ENCODE measurements around the gene METTL1.
"Not testable (repeated sequence)": the region's sequence is repeated elsewhere in the genome, so short reads cannot be mapped to it uniquely, and the experiment has no call there.

The METTL1 gene

DNA sequence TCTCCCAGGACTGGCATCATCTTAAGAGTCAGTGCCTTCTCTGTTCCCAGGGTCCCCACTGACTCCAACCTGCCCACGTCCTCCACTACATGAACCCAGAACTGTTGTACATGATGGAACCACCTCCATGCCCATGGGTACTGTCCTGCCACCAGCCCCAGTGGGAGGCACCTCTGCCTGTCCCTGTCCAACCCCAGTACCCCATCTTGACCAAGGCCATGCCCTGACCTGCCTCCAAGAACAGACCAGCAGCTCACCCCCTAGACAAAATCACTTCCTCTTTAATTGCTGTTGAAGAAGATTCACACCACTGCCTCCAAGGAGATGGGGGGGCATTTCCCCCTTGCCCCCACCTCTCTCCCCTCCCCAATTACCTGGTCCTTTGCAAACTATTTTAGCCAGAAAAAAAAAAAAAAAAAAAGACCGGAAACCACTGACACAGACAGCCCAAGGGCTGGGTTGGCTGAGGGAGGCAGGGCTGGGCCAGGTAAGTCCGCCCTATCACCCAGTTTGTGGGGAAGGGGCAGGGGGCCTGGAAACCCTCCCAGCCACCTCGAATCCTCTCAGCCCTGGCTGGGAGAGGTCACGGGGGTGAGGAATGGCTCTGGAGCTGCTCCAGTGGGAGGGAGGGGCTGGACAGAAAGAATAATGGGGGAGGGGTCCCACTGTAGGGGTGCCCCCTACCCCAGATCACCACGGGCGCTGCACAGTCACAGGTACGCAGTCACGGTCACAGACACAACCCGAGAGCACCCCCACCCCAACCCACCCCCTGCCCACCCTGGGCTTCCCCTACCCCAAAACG lies 46.8 kb downstream of the METTL1 start:
- Histone ChIP-seq H3K4me1 (ENCODE audit: control insufficient read depth, insufficient read depth, low read length) (no peaks in the 10 kb centered on the region), H3K27me3 (ENCODE audit: control insufficient read depth, insufficient read depth, low read length, poor library complexity, severe bottlenecking) (peaks cover 70% of the 10 kb centered on the region), H3K4me3 (ENCODE audit: insufficient read depth, low read depth, low read length) (no peak overlapping the region), H3K27ac (ENCODE audit: insufficient read depth, low read depth, low read length, poor library complexity, severe bottlenecking) (no peak overlapping the region), H3K36me3 (ENCODE audit: control insufficient read depth, insufficient read depth, low read length) (no peaks in the 10 kb centered on the region), H3K9me3 (ENCODE audit: control insufficient read depth, low read length) (no peaks in the 10 kb centered on the region)
- 72 to 73% methylated on average over 7 to 10 of the region's 11 CpGs for WGBS, 2 experiments

DNA sequence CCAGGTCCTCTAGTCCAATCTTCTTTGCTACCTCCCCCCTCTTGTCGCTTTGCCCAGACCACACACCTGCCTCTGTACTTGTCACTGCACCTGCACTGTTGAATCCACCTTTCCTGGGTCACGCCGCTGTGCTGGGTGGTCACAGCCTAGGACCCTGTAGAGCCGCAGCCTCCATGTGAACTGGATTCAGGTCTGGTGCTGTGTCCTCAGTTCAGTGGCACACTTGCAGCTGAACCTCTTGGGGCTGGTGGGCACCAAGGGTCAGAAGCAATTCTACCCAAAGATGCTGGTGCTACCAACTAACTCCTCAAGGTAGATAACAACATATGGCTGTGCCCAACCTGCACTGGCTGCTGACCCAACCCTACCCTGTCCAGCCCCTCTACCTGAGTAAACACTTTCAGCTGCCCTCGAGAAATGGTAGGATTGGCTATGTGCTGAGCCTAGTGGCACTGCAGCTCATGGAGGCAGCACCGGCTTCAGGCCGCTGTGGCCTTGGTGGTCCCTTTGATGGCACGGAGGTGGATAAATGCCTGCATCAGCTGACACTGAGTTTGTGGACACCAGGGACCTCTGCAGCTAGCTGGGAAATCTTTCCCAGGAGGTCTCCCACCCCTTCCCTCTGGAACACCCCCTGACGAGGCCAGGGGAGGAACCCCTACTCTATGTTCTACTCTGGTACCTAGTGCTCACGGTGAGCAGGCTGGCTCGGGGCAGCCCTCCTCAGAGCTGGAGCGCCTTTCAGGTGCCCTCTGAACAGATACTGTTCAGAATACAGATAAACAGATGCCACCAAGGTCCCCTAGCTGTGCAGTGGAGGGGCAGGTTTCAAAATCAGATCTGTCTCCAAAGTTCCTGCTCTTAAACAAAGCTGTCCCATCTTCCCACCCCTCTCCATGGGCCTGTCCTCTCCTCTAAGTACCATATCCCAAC lies 47.6 kb downstream of the METTL1 start:
- no peaks in the 10 kb centered on the region for H3K9me3 ChIP-seq (ENCODE audit: control insufficient read depth, low read length)
- no peak overlapping the region for H3K4me3 ChIP-seq (ENCODE audit: insufficient read depth, low read depth, low read length)
- H3K27ac ChIP-seq (ENCODE audit: insufficient read depth, low read depth, low read length, poor library complexity, severe bottlenecking): no peak overlapping the region
- WGBS, 2 experiments: 83 to 87% methylated on average over 12 of the region's 12 CpGs
- H3K36me3 ChIP-seq (ENCODE audit: control insufficient read depth, insufficient read depth, low read length): peaks cover 4% of the 10 kb centered on the region
- H3K4me1 ChIP-seq (ENCODE audit: control insufficient read depth, insufficient read depth, low read length): no peaks in the 10 kb centered on the region
- H3K27me3 ChIP-seq (ENCODE audit: control insufficient read depth, insufficient read depth, low read length, poor library complexity, severe bottlenecking): peaks cover 61% of the 10 kb centered on the region

DNA sequence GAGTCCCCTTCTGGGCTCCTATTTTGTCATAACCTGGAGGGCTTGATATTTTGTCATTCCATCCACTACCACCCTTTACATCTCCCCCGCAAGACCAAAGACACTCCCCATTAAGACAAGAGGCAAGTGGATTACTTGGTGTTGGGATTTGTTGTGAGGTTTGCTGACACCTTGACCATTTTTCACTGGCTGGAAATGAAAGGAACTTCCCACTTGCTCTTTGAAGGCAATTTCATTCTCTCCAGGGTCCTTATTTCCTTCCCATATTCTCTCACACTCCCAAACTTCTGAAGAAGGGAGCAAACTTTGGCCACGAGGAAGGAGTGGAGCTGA lies 48.3 kb downstream of the METTL1 start:
- peaks cover 5% of the 10 kb centered on the region for H3K36me3 ChIP-seq (ENCODE audit: control insufficient read depth, insufficient read depth, low read length)
- peaks cover 54% of the 10 kb centered on the region for H3K27me3 ChIP-seq (ENCODE audit: control insufficient read depth, insufficient read depth, low read length, poor library complexity, severe bottlenecking)

DNA sequence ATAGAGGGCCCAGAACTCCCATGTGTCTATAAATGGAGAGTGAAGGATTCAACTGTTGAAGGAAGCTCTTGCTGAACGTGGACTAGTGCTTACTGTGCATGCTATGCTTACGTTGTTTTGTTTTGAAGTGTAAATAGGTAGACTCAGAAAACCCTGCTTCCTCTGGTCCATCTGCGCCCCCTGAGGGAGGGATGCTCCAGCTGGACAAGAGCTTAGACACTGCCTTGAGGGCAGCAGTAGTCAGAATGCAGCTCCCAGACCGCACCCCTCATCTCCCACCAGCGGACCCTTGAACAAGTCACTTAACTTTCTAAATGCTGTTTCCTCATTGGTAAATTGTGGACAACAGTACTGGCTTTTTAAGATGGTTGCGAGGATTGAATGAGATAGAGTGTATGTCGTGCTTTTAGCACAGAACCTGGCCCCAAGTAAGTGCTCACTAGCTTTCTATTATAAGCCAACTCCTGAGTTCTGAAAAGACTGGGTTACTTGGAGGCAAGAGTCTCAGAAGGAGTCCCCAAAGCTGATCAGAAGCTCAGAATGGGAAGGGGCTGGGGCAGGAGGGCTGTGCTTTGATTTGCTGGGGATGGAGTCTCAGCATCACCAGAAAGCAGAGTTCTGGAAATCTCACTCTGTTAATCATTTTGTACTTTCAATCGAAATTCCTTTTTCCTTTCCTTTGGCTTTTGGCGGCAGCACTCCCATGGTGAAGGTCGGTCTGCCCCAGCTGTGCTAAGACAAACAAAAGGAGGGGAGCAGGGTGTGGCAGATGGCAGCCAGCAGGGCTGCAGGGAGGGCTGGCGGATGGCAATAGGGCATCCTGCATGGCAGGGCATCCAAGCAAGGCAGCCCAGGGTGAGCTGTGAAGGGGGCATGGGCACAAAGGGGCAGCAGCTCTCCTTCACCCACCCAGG lies 48.9 kb downstream of the METTL1 start:
- Histone ChIP-seq H3K36me3 (ENCODE audit: control insufficient read depth, insufficient read depth, low read length) (peaks cover 12% of the 10 kb centered on the region), H3K4me1 (ENCODE audit: control insufficient read depth, insufficient read depth, low read length) (no peaks in the 10 kb centered on the region), H3K4me3 (ENCODE audit: insufficient read depth, low read depth, low read length) (no peak overlapping the region), H3K27ac (ENCODE audit: insufficient read depth, low read depth, low read length, poor library complexity, severe bottlenecking) (no peak overlapping the region), H3K9me3 (ENCODE audit: control insufficient read depth, low read length) (no peaks in the 10 kb centered on the region), H3K27me3 (ENCODE audit: control insufficient read depth, insufficient read depth, low read length, poor library complexity, severe bottlenecking) (peaks cover 48% of the 10 kb centered on the region)
- 67 to 69% methylated on average over 11 of the region's 11 CpGs for WGBS, 2 experiments

More for the DNA sequence above, 48.3 kb downstream of the METTL1 start:
- Histone ChIP-seq H3K9me3 (ENCODE audit: control insufficient read depth, low read length) (no peaks in the 10 kb centered on the region), H3K4me1 (ENCODE audit: control insufficient read depth, insufficient read depth, low read length) (no peaks in the 10 kb centered on the region), H3K27ac (ENCODE audit: insufficient read depth, low read depth, low read length, poor library complexity, severe bottlenecking) (no peak overlapping the region), H3K4me3 (ENCODE audit: insufficient read depth, low read depth, low read length) (no peak overlapping the region)
- 84 to 100% methylated on average over 1 of the region's 2 CpGs for WGBS, 2 experiments

- 91 to 94% methylated on average over 16 of the region's 16 CpGs for WGBS, 2 experiments
- not testable (repeated sequence) for H3K9me3 ChIP-seq (ENCODE audit: control insufficient read depth, low read length); H3K27ac ChIP-seq (ENCODE audit: insufficient read depth, low read depth, low read length, poor library complexity, severe bottlenecking); H3K4me3 ChIP-seq (ENCODE audit: insufficient read depth, low read depth, low read length); H3K4me1 ChIP-seq (ENCODE audit: control insufficient read depth, insufficient read depth, low read length)
- Histone ChIP-seq H3K27me3 (ENCODE audit: control insufficient read depth, insufficient read depth, low read length, poor library complexity, severe bottlenecking) (peaks cover 38% of the 10 kb centered on the region), H3K36me3 (ENCODE audit: control insufficient read depth, insufficient read depth, low read length) (peaks cover 16% of the 10 kb centered on the region)
Observed at GRCh38 chr12:57721846-57722608, 49.9 kb downstream of the METTL1 start.

DNA sequence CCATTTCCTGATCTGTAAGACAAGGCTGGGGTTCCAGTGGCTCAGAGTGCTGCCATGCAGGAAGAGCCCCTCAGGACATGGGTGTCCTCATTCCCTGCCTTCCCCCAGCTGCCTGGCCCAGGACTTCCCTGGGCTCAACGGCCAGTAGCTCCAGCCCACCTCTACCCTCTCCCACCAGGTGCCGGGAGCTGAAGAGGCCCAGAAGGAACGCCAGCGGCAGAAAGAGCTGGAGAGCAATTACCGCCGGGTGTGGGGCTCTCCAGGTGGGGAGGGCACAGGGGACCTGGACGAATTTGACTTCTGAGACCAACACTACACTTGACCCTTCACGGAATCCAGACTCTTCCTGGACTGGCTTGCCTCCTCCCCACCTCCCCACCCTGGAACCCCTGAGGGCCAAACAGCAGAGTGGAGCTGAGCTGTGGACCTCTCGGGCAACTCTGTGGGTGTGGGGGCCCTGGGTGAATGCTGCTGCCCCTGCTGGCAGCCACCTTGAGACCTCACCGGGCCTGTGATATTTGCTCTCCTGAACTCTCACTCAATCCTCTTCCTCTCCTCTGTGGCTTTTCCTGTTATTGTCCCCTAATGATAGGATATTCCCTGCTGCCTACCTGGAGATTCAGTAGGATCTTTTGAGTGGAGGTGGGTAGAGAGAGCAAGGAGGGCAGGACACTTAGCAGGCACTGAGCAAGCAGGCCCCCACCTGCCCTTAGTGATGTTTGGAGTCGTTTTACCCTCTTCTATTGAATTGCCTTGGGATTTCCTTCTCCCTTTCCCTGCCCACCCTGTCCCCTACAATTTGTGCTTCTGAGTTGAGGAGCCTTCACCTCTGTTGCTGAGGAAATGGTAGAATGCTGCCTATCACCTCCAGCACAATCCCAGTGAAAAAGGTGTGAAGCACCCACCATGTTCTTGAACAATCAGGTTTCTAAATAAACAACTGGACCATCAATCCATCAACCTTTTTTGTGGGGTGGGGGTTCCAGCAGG lies 51.0 kb downstream of the METTL1 start:
- peaks cover 16% of the 10 kb centered on the region for H3K36me3 ChIP-seq (ENCODE audit: control insufficient read depth, insufficient read depth, low read length)
- H3K4me1 ChIP-seq (ENCODE audit: control insufficient read depth, insufficient read depth, low read length): no peaks in the 10 kb centered on the region
- peaks cover 27% of the 10 kb centered on the region for H3K27me3 ChIP-seq (ENCODE audit: control insufficient read depth, insufficient read depth, low read length, poor library complexity, severe bottlenecking)
- 90 to 93% methylated on average over 11 of the region's 11 CpGs for WGBS, 2 experiments
- no peak overlapping the region for H3K4me3 ChIP-seq (ENCODE audit: insufficient read depth, low read depth, low read length)
- no peak overlapping the region for H3K27ac ChIP-seq (ENCODE audit: insufficient read depth, low read depth, low read length, poor library complexity, severe bottlenecking)
- H3K9me3 ChIP-seq (ENCODE audit: control insufficient read depth, low read length): no peaks in the 10 kb centered on the region

DNA sequence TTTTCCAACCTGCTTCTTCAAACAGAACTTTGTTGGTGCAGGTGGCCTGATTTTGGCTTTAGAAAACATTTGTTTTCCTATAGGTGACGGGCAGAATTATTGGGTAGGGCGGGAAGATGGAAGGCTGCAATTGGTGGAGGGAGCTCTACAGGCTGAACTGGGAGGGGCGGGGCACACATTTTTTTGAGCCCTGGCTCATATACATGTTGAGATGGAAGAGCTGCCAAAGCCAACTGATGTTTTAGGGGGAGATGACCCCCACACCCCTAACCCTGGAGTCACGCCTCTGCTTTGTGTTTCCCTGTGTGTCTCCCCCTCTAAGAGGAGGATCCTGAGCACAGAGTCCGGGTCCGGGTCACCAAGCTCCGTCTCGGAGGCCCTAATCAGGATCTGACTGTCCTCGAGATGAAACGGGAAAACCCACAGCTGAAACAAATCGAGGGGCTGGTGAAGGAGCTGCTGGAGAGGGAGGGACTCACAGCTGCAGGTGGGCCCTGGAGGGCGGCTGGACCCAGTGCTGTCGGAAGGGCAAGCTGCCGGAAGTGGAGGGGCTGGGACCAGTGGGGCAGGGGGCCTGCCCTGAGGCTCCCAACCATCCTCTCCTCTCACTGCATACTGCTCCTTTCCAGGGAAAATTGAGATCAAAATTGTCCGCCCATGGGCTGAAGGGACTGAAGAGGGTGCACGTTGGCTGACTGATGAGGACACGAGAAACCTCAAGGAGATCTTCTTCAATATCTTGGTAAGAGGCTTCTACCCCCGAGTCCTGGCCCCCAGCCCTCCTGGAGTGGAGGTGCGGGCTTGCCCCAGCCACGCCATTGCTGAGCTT lies 51.9 kb downstream of the METTL1 start:
- H3K9me3 ChIP-seq (ENCODE audit: control insufficient read depth, low read length): no peaks in the 10 kb centered on the region
- H3K36me3 ChIP-seq (ENCODE audit: control insufficient read depth, insufficient read depth, low read length): peaks cover 16% of the 10 kb centered on the region
- no peaks in the 10 kb centered on the region for H3K4me1 ChIP-seq (ENCODE audit: control insufficient read depth, insufficient read depth, low read length)
- no peak overlapping the region for H3K4me3 ChIP-seq (ENCODE audit: insufficient read depth, low read depth, low read length)
- WGBS, 2 experiments: 94% methylated on average over 20 of the region's 20 CpGs
- H3K27ac ChIP-seq (ENCODE audit: insufficient read depth, low read depth, low read length, poor library complexity, severe bottlenecking): no peak overlapping the region
- H3K27me3 ChIP-seq (ENCODE audit: control insufficient read depth, insufficient read depth, low read length, poor library complexity, severe bottlenecking): peaks cover 19% of the 10 kb centered on the region

All from ectodermal cell (in vitro differentiated cells).